GM19372 (cell line): ENCODE measurements around the gene OSGIN1.

ENCODE experiments used
- ATAC-seq: cut with Tn5 transposase; IDR thresholded peaks from one replicate; pipeline ENCODE4 v1.9.1; 2021; ENCODE audit warnings: mild to moderate bottlenecking, low read depth, moderate library complexity; ENCODE audit not compliant: unreplicated experiment

OSGIN1 gene

GRCh38 chr16:83925957-83926725 is 26.9 kb upstream of the OSGIN1 start:
- ATAC-seq, result no peak

- ATAC-seq, result peak; percentile 68
Observed at GRCh38 chr16:83926726-83927397, 26.2 kb upstream of the OSGIN1 start.

GRCh38 chr16:83928341-83929055 is 24.5 kb upstream of the OSGIN1 start:
- ATAC-seq, result no peak

- no peak for ATAC-seq
Observed at GRCh38 chr16:83929811-83930555, 23.1 kb upstream of the OSGIN1 start.

- no peak for ATAC-seq
Observed at GRCh38 chr16:83930730-83931500, 22.1 kb upstream of the OSGIN1 start.

- ATAC-seq, result no peak
Observed at GRCh38 chr16:83931556-83931955, 21.5 kb upstream of the OSGIN1 start.

- no peak for ATAC-seq
Observed at GRCh38 chr16:83932304-83932703, 20.7 kb upstream of the OSGIN1 start.

GRCh38 chr16:83932955-83933673 is 19.9 kb upstream of the OSGIN1 start:
- no peak for ATAC-seq

GRCh38 chr16:83933885-83934683 is 19.0 kb upstream of the OSGIN1 start:
- ATAC-seq, result no peak

GRCh38 chr16:83934684-83934977 is 18.4 kb upstream of the OSGIN1 start:
- no peak for ATAC-seq

GRCh38 chr16:83935005-83935857 is 17.8 kb upstream of the OSGIN1 start:
- ATAC-seq, result no peak

GRCh38 chr16:83935858-83936255 is 17.2 kb upstream of the OSGIN1 start:
- no peak for ATAC-seq

GRCh38 chr16:83936581-83937165 is 16.4 kb upstream of the OSGIN1 start:
- ATAC-seq, result no peak

GRCh38 chr16:83937267-83937666 is 15.8 kb upstream of the OSGIN1 start:
- ATAC-seq, result no peak

- no peak for ATAC-seq
Observed at GRCh38 chr16:83937922-83938885, 14.8 kb upstream of the OSGIN1 start.

- no peak for ATAC-seq
Observed at GRCh38 chr16:83939266-83939855, 13.7 kb upstream of the OSGIN1 start.
